OCI-LY7 (cell line): ENCODE results near the gene UBE2M. TPM values are rescaled to one million over a fixed set of nuclear protein-coding genes. Genes with fewer than 3 reads are reported as not detected.

Experiments
- BruUV-seq: library from RNA; stranded (reverse); fragments of 400-500 nt; replicated peaks from 2 replicates; lab custom pipeline; 2021; lab: Mats Ljungman, UMichigan
- CTCF ChIA-PET: fragments of 300-600 bp; sonication (Branson Sonifier 250); formaldehyde crosslinking; loops from one replicate; lab custom pipeline; 2022; ENCODE audit warnings: antibody characterized with exemption; ENCODE audit not compliant: unreplicated experiment; lab: Charles Lee
- POLR2A ChIA-PET: fragments of 300-600 bp; sonication (Branson Sonifier 250); formaldehyde crosslinking; loops from one replicate; lab custom pipeline; 2022; ENCODE audit warnings: antibody characterized with exemption; lab: Charles Lee
- DNase-seq: peaks from one replicate; pipeline ENCODE4 v3.0.0-alpha.2; 2015; ENCODE audit warnings: low spot score
- H2AFZ ChIP-seq: fragments of 200-600 bp; sonication (generic), shearing (Covaris generic); 2 replicates; pipeline ENCODE4 v1.6.1; 2014; ENCODE audit warnings: mild to moderate bottlenecking, antibody characterized with exemption, low read length, moderate library complexity
- H3K27ac ChIP-seq: fragments of 200-600 bp; sonication (generic); 2 replicates; pipeline ENCODE4 v1.5.1; 2014; ENCODE audit warnings: mixed run types, low read depth, mild to moderate bottlenecking, moderate library complexity, low read length, inconsistent platforms; ENCODE audit not compliant: poor library complexity, severe bottlenecking
- H3K36me3 ChIP-seq: fragments of 200-600 bp; sonication (generic); 2 replicates; pipeline ENCODE4 v1.6.1; 2014; ENCODE audit warnings: mild to moderate bottlenecking, antibody characterized with exemption, low read length, moderate library complexity, mixed read lengths; ENCODE audit not compliant: insufficient read depth
- H3K4me1 ChIP-seq: fragments of 200-600 bp; sonication (generic); 2 replicates; pipeline ENCODE4 v1.5.1; 2014; ENCODE audit warnings: mild to moderate bottlenecking, low read length; ENCODE audit not compliant: insufficient read depth, poor library complexity, severe bottlenecking
- H3K4me2 ChIP-seq: fragments of 200-600 bp; sonication (generic); 2 replicates; pipeline ENCODE4 v1.6.1; 2014; ENCODE audit warnings: mild to moderate bottlenecking, low read length
- H3K4me3 ChIP-seq: fragments of 200-600 bp; sonication (generic); 2 replicates; pipeline ENCODE4 v1.5.1; 2014; ENCODE audit warnings: mild to moderate bottlenecking, low read depth, low read length; ENCODE audit not compliant: poor library complexity, severe bottlenecking
- H3K79me2 ChIP-seq: fragments of 200-600 bp; sonication (generic); 2 replicates; pipeline ENCODE4 v1.6.1; 2016; ENCODE audit warnings: low read depth, mild to moderate bottlenecking, low read length, moderate library complexity, mixed read lengths; ENCODE audit not compliant: insufficient read depth
- H3K9me2 ChIP-seq: fragments of 200-600 bp; sonication (generic); 2 replicates; pipeline ENCODE4 v1.6.1; 2016; ENCODE audit warnings: mild to moderate bottlenecking, low read length, mixed read lengths; ENCODE audit not compliant: insufficient read depth
- H3K9me3 ChIP-seq: fragments of 200-600 bp; sonication (generic); 2 replicates; pipeline ENCODE4 v1.6.1; 2014; ENCODE audit warnings: mild to moderate bottlenecking, mixed run types, low read length, mixed read lengths
- H4K20me1 ChIP-seq: fragments of 200-600 bp; sonication (generic); 2 replicates; pipeline ENCODE4 v1.6.1; 2014; ENCODE audit warnings: mild to moderate bottlenecking, antibody characterized with exemption, low read length, moderate library complexity, mixed read lengths; ENCODE audit not compliant: insufficient read depth
- CTCF ChIP-seq: fragments of 200-600 bp; sonication (generic); conservative IDR thresholded peaks from 2 replicates; pipeline ENCODE4 v1.5.1; 2014; ENCODE audit warnings: mild to moderate bottlenecking, antibody characterized with exemption, low read length, moderate library complexity, mixed read lengths
- EZH2phosphoT487 ChIP-seq: fragments of 200-600 bp; sonication (generic); IDR thresholded peaks from 2 replicates; pipeline ENCODE4 v1.6.1; 2018; ENCODE audit warnings: low read depth, borderline replicate concordance, mild to moderate bottlenecking, mixed run types, antibody characterized with exemption, low read length, moderate library complexity, mixed read lengths
- intact Hi-C: fragments of 100-400 bp; cut with micrococcal nuclease; formaldehyde crosslinking; loops from one replicate; pipeline ENCODE4 v1.10.0; 2022; ENCODE audit not compliant: unreplicated experiment
- total RNA-seq, 2 experiments: library from RNA; depleted of rRNA in 1 of 2; stranded (reverse); fragments of >200 nt in 1 of 2; shearing (Covaris generic) in 1 of 2; gene quantifications; 2 replicates each; pipeline ENCODE4 v1.2.3, GENCODE V29; 2014 to 2022

The UBE2M gene
- total RNA-seq, 2 experiments from 2014 or later = 101 to 117 TPM

DNA sequence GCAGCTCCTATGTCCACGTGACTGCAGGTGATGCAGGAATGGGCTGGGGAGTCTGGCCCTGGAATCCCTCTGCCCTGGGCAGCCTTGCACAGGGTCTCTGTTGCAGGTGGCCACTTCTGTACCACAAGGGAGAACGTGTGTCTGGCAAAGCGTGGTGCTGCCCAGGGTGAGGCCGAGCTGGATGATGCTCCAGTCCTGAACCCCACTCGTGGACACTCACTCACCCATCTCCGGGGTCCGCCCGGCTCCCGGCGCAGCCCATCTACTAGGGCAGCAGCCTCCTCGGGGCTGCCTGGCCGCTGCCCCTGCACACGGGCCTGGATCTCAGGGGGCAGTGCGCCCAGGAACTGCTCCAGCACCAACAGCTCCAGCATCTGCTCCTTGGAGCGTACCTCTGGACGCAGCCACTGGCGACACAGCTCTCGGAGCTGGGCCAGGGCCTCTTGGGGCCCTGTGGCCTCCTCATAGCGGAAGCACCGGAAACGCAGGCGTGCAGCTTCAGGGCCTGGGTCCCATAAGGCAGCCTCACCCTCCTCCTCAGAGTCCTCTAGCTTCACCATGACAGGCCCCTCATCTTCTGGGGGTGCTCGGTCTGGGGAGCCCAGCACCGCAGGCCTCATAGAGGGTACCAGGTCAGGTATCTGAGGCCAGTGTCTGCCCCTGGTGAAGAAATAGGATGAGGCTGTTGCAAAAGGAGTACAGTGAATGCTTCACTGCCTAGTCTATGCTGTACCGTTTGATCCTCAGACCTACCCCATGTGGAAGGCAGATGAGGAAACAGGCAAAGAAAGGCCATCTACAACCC is 12.6 kb upstream of the UBE2M start:
- Histone ChIP-seq H4K20me1 (no peaks in the 10 kb centered on the region), H3K36me3 (peaks cover 33% of the 10 kb centered on the region; the same call in 1 of the 2 replicates), H3K27ac (no peak overlapping the region), H3K9me2 (no peaks in the 10 kb centered on the region), H3K79me2 (no peaks in the 10 kb centered on the region), H3K4me3 (no peak overlapping the region), H3K4me1 (peaks cover 25% of the 10 kb centered on the region), H3K4me2 (no peak overlapping the region), H2AFZ (no peak overlapping the region), H3K9me3 (no peaks in the 10 kb centered on the region)
- no TSS peak for BruUV-seq
- intact Hi-C loops = no loop called here
- no peak for TF ChIP-seq EZH2phosphoT487
- no peak for TF ChIP-seq CTCF
- ChIA-PET CTCF (no interaction called here), POLR2A (no interaction called here)
- no peak for DNase-seq

- Histone ChIP-seq H3K79me2 (no peaks in the 10 kb centered on the region), H2AFZ (no peak overlapping the region), H3K36me3 (peaks cover 33% of the 10 kb centered on the region; the same call in 1 of the 2 replicates), H3K4me1 (peaks cover 22% of the 10 kb centered on the region), H4K20me1 (no peaks in the 10 kb centered on the region), H3K9me2 (no peaks in the 10 kb centered on the region), H3K9me3 (no peaks in the 10 kb centered on the region), H3K4me3 (no peak overlapping the region), H3K4me2 (no peak overlapping the region), H3K27ac (no peak overlapping the region)
- no TSS peak for BruUV-seq
- TF ChIP-seq CTCF (no peak), EZH2phosphoT487 (no peak)
- no peak for DNase-seq
- ChIA-PET CTCF (no interaction called here), POLR2A (no interaction called here)
- intact Hi-C loops = no loop called here
Observed at GRCh38 chr19:58569943-58570670, 11.7 kb upstream of the UBE2M start.
